Loucy (cell line): ENCODE results near the gene EIF4E3.

Experiments
- H2AFZ ChIP-seq: fragments of 200-600 bp; sonication (generic); 2 replicates; pipeline ENCODE4 v1.6.0; 2016; ENCODE audit warnings: antibody characterized with exemption, mild to moderate bottlenecking, low read length, moderate library complexity
- H3F3A ChIP-seq: fragments of 200-600 bp; 2 replicates; pipeline ENCODE4 v1.6.0; 2016; ENCODE audit warnings: antibody characterized with exemption, low read depth, mild to moderate bottlenecking
- H3K27me3 ChIP-seq: fragments of 200-600 bp; sonication (generic); 2 replicates; pipeline ENCODE4 v1.6.1; 2014; ENCODE audit warnings: low read length, mild to moderate bottlenecking; ENCODE audit not compliant: insufficient read depth, poor library complexity, severe bottlenecking
- H3K36me3 ChIP-seq: fragments of 200-600 bp; sonication (generic); 2 replicates; pipeline ENCODE4 v1.6.1; 2016; ENCODE audit warnings: low read length; ENCODE audit not compliant: insufficient read depth
- H3K4me1 ChIP-seq: fragments of 200-600 bp; sonication (generic); 2 replicates; pipeline ENCODE4 v1.5.1; 2014; ENCODE audit warnings: low read length, mild to moderate bottlenecking; ENCODE audit not compliant: insufficient read depth, poor library complexity, severe bottlenecking
- H3K4me2 ChIP-seq: fragments of 200-600 bp; sonication (generic); 2 replicates; pipeline ENCODE4 v1.6.0; 2014; ENCODE audit warnings: antibody characterized with exemption, low read length, low read depth, mild to moderate bottlenecking; ENCODE audit not compliant: poor library complexity, severe bottlenecking
- H3K4me3 ChIP-seq: fragments of 200-600 bp; sonication (generic); 2 replicates; pipeline ENCODE4 v1.5.1; 2014; ENCODE audit warnings: low read length, mild to moderate bottlenecking, mixed read lengths; ENCODE audit not compliant: poor library complexity, severe bottlenecking
- H3K79me2 ChIP-seq: fragments of 200-600 bp; sonication (generic); 2 replicates; pipeline ENCODE4 v1.6.1; 2014; ENCODE audit warnings: low read length; ENCODE audit not compliant: insufficient read depth
- H3K9ac ChIP-seq: fragments of 200-600 bp; sonication (generic); 2 replicates; pipeline ENCODE4 v1.6.0; 2014; ENCODE audit warnings: mild to moderate bottlenecking, low read depth, low read length, moderate library complexity; ENCODE audit not compliant: poor library complexity, severe bottlenecking
- H3K9me2 ChIP-seq: fragments of 200-600 bp; sonication (generic); replicated peaks from 2 replicates; pipeline ENCODE4 v1.6.1; 2016; ENCODE audit warnings: low read depth, low read length, mixed read lengths
- H3K9me3 ChIP-seq: fragments of 200-600 bp; sonication (generic); 2 replicates; pipeline ENCODE4 v1.6.1; 2014; ENCODE audit warnings: mild to moderate bottlenecking, antibody characterized with exemption, low read length, low read depth; ENCODE audit not compliant: insufficient read depth
- H4K20me1 ChIP-seq: fragments of 200-600 bp; sonication (generic); 2 replicates; pipeline ENCODE4 v1.6.0; 2014; ENCODE audit warnings: antibody characterized with exemption, low read length, mild to moderate bottlenecking; ENCODE audit not compliant: insufficient read depth, poor library complexity, severe bottlenecking
- CTCF ChIP-seq: fragments of 200-600 bp; sonication (generic); conservative IDR thresholded peaks from 2 replicates; pipeline ENCODE4 v1.5.1; 2014; ENCODE audit warnings: mild to moderate bottlenecking, antibody characterized with exemption, low read length
- EZH2phosphoT487 ChIP-seq: fragments of 200-600 bp; IDR thresholded peaks from 2 replicates; pipeline ENCODE4 v1.6.1; 2018; ENCODE audit warnings: antibody characterized with exemption, mild to moderate bottlenecking, moderate library complexity, borderline replicate concordance

The EIF4E3 gene

DNA sequence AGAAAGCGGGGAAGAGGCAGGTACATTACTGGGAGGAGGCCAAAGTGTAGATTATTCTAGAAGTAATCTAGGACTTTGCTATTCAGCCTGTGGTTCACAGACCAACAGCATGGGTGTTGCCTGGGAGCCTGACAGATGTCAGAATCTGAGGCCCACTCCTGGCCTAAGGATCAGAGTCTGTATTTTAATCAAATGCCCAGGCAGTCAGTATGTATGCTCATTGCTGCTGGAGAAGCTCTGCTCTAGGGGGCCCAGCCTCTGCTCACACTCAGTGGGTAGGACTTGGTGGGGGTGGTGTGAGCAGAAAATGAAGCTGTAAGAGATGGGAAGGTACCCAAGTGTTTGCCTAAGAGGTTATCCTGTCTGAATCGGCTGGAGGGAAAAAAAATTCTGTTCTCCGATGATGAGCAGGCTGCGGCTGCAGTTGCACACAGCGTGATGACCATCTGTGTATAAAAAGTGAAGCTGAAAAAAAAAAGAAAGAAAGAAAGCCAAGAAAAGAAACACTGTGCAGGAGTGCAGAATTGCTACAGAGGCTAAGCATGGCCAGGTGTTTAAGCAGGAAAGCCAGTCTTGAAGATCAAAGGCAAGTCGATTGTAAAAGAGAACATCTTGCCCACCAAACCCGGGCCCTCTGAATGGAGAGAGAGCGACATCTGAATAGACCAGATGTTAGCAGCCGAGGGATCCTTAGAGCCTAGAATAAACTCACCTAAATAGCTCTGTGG, 65.2 kb downstream of the EIF4E3 start:
- peaks cover 34% of the 10 kb centered on the region for H3K4me1 ChIP-seq
- no peak for TF ChIP-seq EZH2phosphoT487
- no peak for TF ChIP-seq CTCF
- no peaks in the 10 kb centered on the region for H4K20me1 ChIP-seq

DNA sequence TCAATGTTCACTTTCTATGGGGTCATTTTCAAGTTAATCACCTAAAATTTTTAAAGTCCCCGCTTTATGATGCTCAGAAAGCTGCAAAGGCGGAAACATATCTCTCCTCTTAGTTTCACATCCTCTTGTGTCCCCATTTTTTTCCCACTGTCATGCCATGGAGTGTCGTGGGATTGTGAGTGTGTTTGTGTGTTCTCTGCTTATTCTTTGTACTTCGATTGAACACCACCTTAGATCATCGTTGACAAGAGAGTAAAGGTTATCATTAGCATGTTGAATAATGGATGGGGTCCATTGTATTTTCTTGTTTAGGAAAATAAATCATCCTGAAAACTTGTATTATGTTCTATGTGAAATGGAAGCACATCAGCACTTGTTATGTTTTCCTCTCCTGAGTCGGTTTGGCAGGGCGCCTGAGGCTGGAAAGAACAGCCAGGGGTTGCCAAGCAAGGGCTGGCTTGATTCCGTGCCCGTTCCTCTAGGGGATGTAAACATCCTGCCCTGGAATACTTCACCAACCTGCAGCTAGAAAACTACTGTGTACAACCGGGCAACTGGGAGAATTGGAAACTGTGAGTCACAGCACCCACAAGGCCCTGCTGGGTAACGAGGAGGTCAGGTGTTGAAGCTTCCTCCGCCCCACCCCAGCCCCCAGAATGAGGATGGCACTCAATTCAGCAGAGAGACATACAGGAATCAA, 67.2 kb downstream of the EIF4E3 start:
- no peak overlapping the region for H3K4me2 ChIP-seq
- peaks cover 29% of the 10 kb centered on the region for H3K4me1 ChIP-seq
- no peak for TF ChIP-seq CTCF
- TF ChIP-seq EZH2phosphoT487 = no peak

More for the DNA sequence above, 65.2 kb downstream of the EIF4E3 start:
- Histone ChIP-seq H3K9ac (no peak overlapping the region), H3K9me2 (no peaks in the 10 kb centered on the region), H3K79me2 (no peaks in the 10 kb centered on the region), H3K36me3 (no peaks in the 10 kb centered on the region), H3K9me3 (no peaks in the 10 kb centered on the region), H3K4me2 (peak overlapping the region; percentile 8), H3F3A (no peaks in the 10 kb centered on the region), H3K27me3 (no peaks in the 10 kb centered on the region), H2AFZ (no peak overlapping the region), H3K4me3 (no peak overlapping the region)

DNA sequence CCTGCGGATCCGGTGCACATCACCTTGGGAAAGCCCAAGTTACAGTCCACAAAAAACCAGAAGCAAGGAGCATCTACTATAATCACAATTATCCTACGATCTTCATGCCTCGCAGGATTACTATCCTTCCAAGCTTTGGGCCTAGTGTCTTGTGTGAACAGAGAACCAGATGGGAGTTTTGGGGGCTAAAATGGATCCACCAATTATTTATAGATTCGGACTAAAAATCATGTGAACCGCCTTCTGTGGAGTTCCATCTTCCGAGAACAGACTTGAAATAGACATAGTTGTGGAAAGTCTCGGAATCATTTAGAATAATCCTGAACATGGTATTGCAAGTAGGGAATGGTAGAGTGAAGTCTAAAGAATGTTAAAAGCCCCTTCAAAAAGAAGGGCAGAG, 70.1 kb downstream of the EIF4E3 start:
- no peak overlapping the region for H3K9ac ChIP-seq
- H3K4me2 ChIP-seq = no peak overlapping the region
- no peaks in the 10 kb centered on the region for H3K79me2 ChIP-seq
- no peak overlapping the region for H2AFZ ChIP-seq
- H3K9me2 ChIP-seq = no peaks in the 10 kb centered on the region
- no peaks in the 10 kb centered on the region for H3F3A ChIP-seq
- peaks cover 11% of the 10 kb centered on the region for H3K4me1 ChIP-seq
- no peak for TF ChIP-seq CTCF
- no peak for TF ChIP-seq EZH2phosphoT487
- no peaks in the 10 kb centered on the region for H4K20me1 ChIP-seq
- H3K9me3 ChIP-seq = no peaks in the 10 kb centered on the region
- H3K36me3 ChIP-seq = no peaks in the 10 kb centered on the region
- H3K27me3 ChIP-seq = no peaks in the 10 kb centered on the region
- H3K4me3 ChIP-seq = no peak overlapping the region

More for the DNA sequence above, 67.2 kb downstream of the EIF4E3 start:
- no peaks in the 10 kb centered on the region for H3K36me3 ChIP-seq
- no peak overlapping the region for H2AFZ ChIP-seq
- H3K79me2 ChIP-seq = no peaks in the 10 kb centered on the region
- no peaks in the 10 kb centered on the region for H3K27me3 ChIP-seq
- no peaks in the 10 kb centered on the region for H3K9me3 ChIP-seq
- no peaks in the 10 kb centered on the region for H4K20me1 ChIP-seq
- H3K9ac ChIP-seq = no peak overlapping the region
- H3F3A ChIP-seq = no peaks in the 10 kb centered on the region
- no peak overlapping the region for H3K4me3 ChIP-seq
- no peaks in the 10 kb centered on the region for H3K9me2 ChIP-seq
